SU-DHL-6 (cell line): ENCODE measurements around the gene DCDC1.

ENCODE experiments used
- H2AFZ ChIP-seq: fragments of 200-600 bp; sonication (generic); 2 replicates; pipeline ENCODE4 v1.6.1; 2014; ENCODE audit warnings: low read depth, mild to moderate bottlenecking, moderate library complexity, mixed read lengths, antibody characterized with exemption, low read length; ENCODE audit not compliant: severe bottlenecking
- H3F3A ChIP-seq: fragments of 200-600 bp; shearing (Covaris generic); 2 replicates; pipeline ENCODE4 v1.6.0; 2016; ENCODE audit warnings: antibody characterized with exemption, mild to moderate bottlenecking; ENCODE audit not compliant: insufficient read depth
- H3K27ac ChIP-seq: fragments of 200-600 bp; sonication (generic); 2 replicates; pipeline ENCODE4 v1.5.1; 2016; ENCODE audit warnings: low read depth, mild to moderate bottlenecking, low read length, moderate library complexity, mixed read lengths
- H3K27me3 ChIP-seq: fragments of 200-600 bp; sonication (generic), shearing (Covaris generic); 2 replicates; pipeline ENCODE4 v1.6.0; 2014; ENCODE audit warnings: mild to moderate bottlenecking, low read length
- H3K36me3 ChIP-seq: fragments of 200-600 bp; sonication (generic); 2 replicates; pipeline ENCODE4 v1.6.1; 2014; ENCODE audit warnings: mild to moderate bottlenecking, low read length, mixed read lengths
- H3K4me2 ChIP-seq: fragments of 300-600, 200-600 bp; shearing (Covaris generic), sonication (generic); 2 replicates; pipeline ENCODE4 v1.6.0; 2014; ENCODE audit warnings: low read length, low read depth, mild to moderate bottlenecking; ENCODE audit not compliant: poor library complexity, severe bottlenecking
- H3K4me3 ChIP-seq: fragments of 200-600 bp; sonication (generic); 2 replicates; pipeline ENCODE4 v1.5.1; 2014; ENCODE audit warnings: antibody characterized with exemption, low read length, mild to moderate bottlenecking, mixed read lengths; ENCODE audit not compliant: insufficient read depth, poor library complexity, severe bottlenecking
- H3K79me2 ChIP-seq: fragments of 200-600 bp; sonication (generic); 2 replicates; pipeline ENCODE4 v1.6.1; 2014; ENCODE audit warnings: mild to moderate bottlenecking, low read length, moderate library complexity; ENCODE audit not compliant: insufficient read depth
- H3K9ac ChIP-seq: fragments of 200-600 bp; sonication (generic); 2 replicates; pipeline ENCODE4 v1.7.0; 2014; ENCODE audit warnings: mild to moderate bottlenecking, low read length
- H3K9me2 ChIP-seq: fragments of 200-600 bp; sonication (generic); replicated peaks from 2 replicates; pipeline ENCODE4 v1.6.1; 2014; ENCODE audit warnings: low read length; ENCODE audit not compliant: insufficient read depth
- H3K9me3 ChIP-seq: fragments of 200-600 bp; sonication (generic); 2 replicates; pipeline ENCODE4 v1.6.1; 2014; ENCODE audit warnings: low read length, mixed read lengths; ENCODE audit not compliant: insufficient read depth
- H4K20me1 ChIP-seq: fragments of 200-600 bp; sonication (generic); 2 replicates; pipeline ENCODE4 v1.6.1; 2014; ENCODE audit warnings: low read depth, mild to moderate bottlenecking, antibody characterized with exemption, low read length, moderate library complexity, mixed read lengths
- EZH2phosphoT487 ChIP-seq: fragments of 200-600 bp; sonication (generic), shearing (Covaris generic); conservative IDR thresholded peaks from 2 replicates; pipeline ENCODE4 v1.6.1; 2018; ENCODE audit warnings: mild to moderate bottlenecking, antibody characterized with exemption, low read length, moderate library complexity, mixed read lengths
- TF ChIP-seq, protein P1 (sequence below): fragments of 200-600 bp; sonication (generic); IDR thresholded peaks from one replicate; pipeline ENCODE4 v1.5.1; 2017; ENCODE audit warnings: antibody characterized with exemption, mild to moderate bottlenecking, low read length, moderate library complexity; ENCODE audit not compliant: insufficient read depth, poor library complexity, severe bottlenecking

The DCDC1 gene

DNA sequence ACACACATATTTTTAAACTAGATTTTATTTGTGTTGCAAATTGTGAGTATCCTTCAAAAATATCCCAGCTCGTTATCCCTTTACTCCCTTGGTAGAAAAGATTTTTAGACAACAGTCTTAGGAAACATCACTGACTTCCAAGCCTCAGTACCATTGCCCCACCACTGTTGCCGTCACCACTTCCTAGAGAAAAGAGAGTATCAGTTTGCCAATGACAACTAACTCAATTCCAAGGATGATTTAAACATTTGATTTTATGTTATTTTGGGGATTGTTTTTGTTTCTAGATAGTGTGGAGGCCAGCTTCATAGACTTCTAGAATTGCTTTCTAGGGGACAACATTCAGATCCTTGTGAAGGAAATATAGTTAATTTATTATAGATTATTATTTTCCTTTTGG lies 509.4 kb downstream of the DCDC1 start:
- no peaks in the 10 kb centered on the region for H3K9me3 ChIP-seq
- H3K4me2 ChIP-seq, result no peak overlapping the region
- H3K79me2 ChIP-seq, result no peaks in the 10 kb centered on the region
- H4K20me1 ChIP-seq, result no peaks in the 10 kb centered on the region
- no peaks in the 10 kb centered on the region for H3K27me3 ChIP-seq
- no peaks in the 10 kb centered on the region for H3K9me2 ChIP-seq
- H3K9ac ChIP-seq, result no peak overlapping the region
- no peak overlapping the region for H2AFZ ChIP-seq
- H3F3A ChIP-seq, result no peaks in the 10 kb centered on the region
- H3K36me3 ChIP-seq, result no peaks in the 10 kb centered on the region
- H3K4me3 ChIP-seq, result no peak overlapping the region
- no peak for TF ChIP-seq EZH2phosphoT487
- TF ChIP-seq, protein P1, sequence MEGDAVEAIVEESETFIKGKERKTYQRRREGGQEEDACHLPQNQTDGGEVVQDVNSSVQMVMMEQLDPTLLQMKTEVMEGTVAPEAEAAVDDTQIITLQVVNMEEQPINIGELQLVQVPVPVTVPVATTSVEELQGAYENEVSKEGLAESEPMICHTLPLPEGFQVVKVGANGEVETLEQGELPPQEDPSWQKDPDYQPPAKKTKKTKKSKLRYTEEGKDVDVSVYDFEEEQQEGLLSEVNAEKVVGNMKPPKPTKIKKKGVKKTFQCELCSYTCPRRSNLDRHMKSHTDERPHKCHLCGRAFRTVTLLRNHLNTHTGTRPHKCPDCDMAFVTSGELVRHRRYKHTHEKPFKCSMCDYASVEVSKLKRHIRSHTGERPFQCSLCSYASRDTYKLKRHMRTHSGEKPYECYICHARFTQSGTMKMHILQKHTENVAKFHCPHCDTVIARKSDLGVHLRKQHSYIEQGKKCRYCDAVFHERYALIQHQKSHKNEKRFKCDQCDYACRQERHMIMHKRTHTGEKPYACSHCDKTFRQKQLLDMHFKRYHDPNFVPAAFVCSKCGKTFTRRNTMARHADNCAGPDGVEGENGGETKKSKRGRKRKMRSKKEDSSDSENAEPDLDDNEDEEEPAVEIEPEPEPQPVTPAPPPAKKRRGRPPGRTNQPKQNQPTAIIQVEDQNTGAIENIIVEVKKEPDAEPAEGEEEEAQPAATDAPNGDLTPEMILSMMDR, result no peak
- H3K27ac ChIP-seq, result no peak overlapping the region

- Histone ChIP-seq H2AFZ (no peak overlapping the region), H3F3A (no peaks in the 10 kb centered on the region), H3K9ac (no peak overlapping the region), H3K9me2 (no peaks in the 10 kb centered on the region), H3K4me2 (no peak overlapping the region), H3K4me3 (no peak overlapping the region), H3K27me3 (no peaks in the 10 kb centered on the region), H4K20me1 (no peaks in the 10 kb centered on the region), H3K27ac (no peak overlapping the region), H3K79me2 (no peaks in the 10 kb centered on the region), H3K9me3 (no peaks in the 10 kb centered on the region), H3K36me3 (no peaks in the 10 kb centered on the region)
- no peak for TF ChIP-seq EZH2phosphoT487
- TF ChIP-seq, protein P1, result no peak
Measured at GRCh38 chr11:30859669-30860068, 509.9 kb downstream of the DCDC1 start.

DNA sequence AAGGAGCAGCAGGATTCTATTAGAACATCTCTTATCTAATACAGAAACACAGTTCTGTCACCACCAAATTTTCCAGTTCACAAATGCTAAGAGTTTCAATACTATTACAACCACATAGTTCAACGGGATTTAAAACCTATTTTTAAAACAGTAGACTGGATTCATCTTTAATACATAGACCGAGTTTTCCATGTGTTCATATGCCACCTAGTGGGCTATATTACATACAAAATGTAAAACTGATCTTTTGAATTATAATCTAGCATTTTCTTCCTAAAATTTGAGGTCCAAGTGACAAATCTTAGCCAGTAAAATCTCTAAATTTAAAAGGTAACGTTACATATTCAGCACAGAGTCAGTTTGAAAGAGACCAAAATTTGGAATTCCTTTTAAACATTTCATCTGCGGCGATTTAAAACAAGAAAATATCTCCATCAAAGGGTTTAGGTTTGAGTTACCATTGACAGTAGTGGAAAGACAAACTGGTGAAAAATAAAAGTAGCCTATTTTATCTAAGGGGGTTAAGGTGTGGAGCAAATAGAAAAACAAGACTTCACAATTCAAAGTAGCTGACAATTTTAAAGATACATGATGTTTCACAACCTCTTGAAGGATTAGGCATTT lies 514.0 kb downstream of the DCDC1 start:
- Histone ChIP-seq H3K27ac (no peak overlapping the region), H3K4me2 (no peak overlapping the region), H3K27me3 (no peaks in the 10 kb centered on the region), H3F3A (no peaks in the 10 kb centered on the region), H3K9me2 (no peaks in the 10 kb centered on the region), H3K36me3 (no peaks in the 10 kb centered on the region), H2AFZ (no peak overlapping the region), H3K4me3 (no peak overlapping the region), H4K20me1 (no peaks in the 10 kb centered on the region), H3K79me2 (no peaks in the 10 kb centered on the region), H3K9me3 (no peaks in the 10 kb centered on the region), H3K9ac (no peak overlapping the region)
- TF ChIP-seq, protein P1, result peak; percentile 12
- TF ChIP-seq EZH2phosphoT487, result no peak
